NCI-H2081 (cell line): ENCODE data around the gene UNC5A.
A peak's percentile ranks its signal among the peaks of the same experiment; 100 is the strongest.

Experiments
- DNase-seq, 2 experiments: peaks; one replicate each; lab custom pipeline; 2025; lab: John Stamatoyannopoulos, UW

UNC5A gene

GRCh38 chr5:176800024-176800423 is 10.3 kb upstream of the UNC5A start:
- no peak for DNase-seq

- DNase-seq: no peak
These were observed 8.1 kb upstream of the UNC5A start for GRCh38 chr5:176802116-176802784.

GRCh38 chr5:176803068-176803942 is 7.1 kb upstream of the UNC5A start:
- DNase-seq: peak; percentile 73 to 86

- no peak for DNase-seq
These were observed 6.3 kb upstream of the UNC5A start for GRCh38 chr5:176803943-176804498.

- no peak for DNase-seq
These were observed 4.2 kb upstream of the UNC5A start for GRCh38 chr5:176806137-176806536.

GRCh38 chr5:176809544-176810080 is 747 bp upstream of the UNC5A start:
- peak in 1 of 2 experiments; percentile 38 for DNase-seq

- DNase-seq: peak; percentile 45 to 65
These were observed 535 bp downstream of the UNC5A start for GRCh38 chr5:176810687-176811501.

- DNase-seq: peak in 1 of 2 experiments; percentile 24
These were observed 2.2 kb downstream of the UNC5A start for GRCh38 chr5:176812269-176813259.

- no peak for DNase-seq
These were observed 3.4 kb downstream of the UNC5A start for GRCh38 chr5:176813587-176814312.

GRCh38 chr5:176814313-176814685 is 3.9 kb downstream of the UNC5A start:
- DNase-seq: no peak

GRCh38 chr5:176814836-176815438 is 4.6 kb downstream of the UNC5A start:
- no peak for DNase-seq

GRCh38 chr5:176816043-176816745 is 5.8 kb downstream of the UNC5A start:
- peak; percentile 87 to 97 for DNase-seq

GRCh38 chr5:176816791-176817347 is 6.5 kb downstream of the UNC5A start:
- peak in 1 of 2 experiments; percentile 49 for DNase-seq

- DNase-seq: peak; percentile 76 to 82
These were observed 7.0 kb downstream of the UNC5A start for GRCh38 chr5:176817369-176817840.

- DNase-seq: peak; percentile 76 to 82
These were observed 7.5 kb downstream of the UNC5A start for GRCh38 chr5:176817841-176818377.

- peak in 1 of 2 experiments; percentile 61 for DNase-seq
These were observed 8.2 kb downstream of the UNC5A start for GRCh38 chr5:176818391-176819098.

- DNase-seq: no peak
These were observed 9.1 kb downstream of the UNC5A start for GRCh38 chr5:176819476-176819875.
